Astrocyte (in vitro differentiated cells and primary cell): ENCODE measurements around the gene CSMD2. TPM values are rescaled to one million over a fixed set of nuclear protein-coding genes. Genes with fewer than 3 reads are reported as not detected.

Experiments used
- DNase-seq: peaks from one replicate; pipeline ENCODE4 v3.0.0-alpha.2; 2010; ENCODE audit warnings: low read depth
- FAIRE-seq: peaks from 2 replicates; lab custom pipeline; 2011; peaks lifted over from hg19 to GRCh38; lab: Jason Lieb, UNC
- H2AFZ ChIP-seq: 2 replicates; pipeline ENCODE4 v1.6.0; 2012; ENCODE audit warnings: low read depth, low read length, inconsistent platforms
- H3K27ac ChIP-seq: 2 replicates; pipeline ENCODE4 v1.5.1; 2011; ENCODE audit warnings: low read depth, low read length, inconsistent platforms
- H3K27me3 ChIP-seq: 2 replicates; pipeline ENCODE4 v1.6.0; 2011; ENCODE audit warnings: low read length, inconsistent platforms; ENCODE audit not compliant: insufficient read depth
- H3K36me3 ChIP-seq: 2 replicates; pipeline ENCODE4 v1.5.1; 2011; ENCODE audit warnings: low read length, inconsistent platforms; ENCODE audit not compliant: insufficient read depth
- H3K4me1 ChIP-seq: 2 replicates; pipeline ENCODE4 v1.5.1; 2011; ENCODE audit warnings: low read length, inconsistent platforms; ENCODE audit not compliant: insufficient read depth
- H3K4me2 ChIP-seq: 2 replicates; pipeline ENCODE4 v1.6.0; 2012; ENCODE audit warnings: low read length, inconsistent platforms
- H3K4me3 ChIP-seq: 2 replicates; pipeline ENCODE4 v1.5.1; 2011; ENCODE audit warnings: low read depth, mild to moderate bottlenecking, low read length, inconsistent platforms; ENCODE audit not compliant: insufficient read depth
- H3K79me2 ChIP-seq: 2 replicates; pipeline ENCODE4 v1.6.0; 2012; ENCODE audit warnings: mild to moderate bottlenecking, low read length, inconsistent platforms; ENCODE audit not compliant: insufficient read depth
- H3K9ac ChIP-seq: 2 replicates; pipeline ENCODE4 v1.6.0; 2012; ENCODE audit warnings: mild to moderate bottlenecking, low read length, inconsistent platforms
- H3K9me3 ChIP-seq: 2 replicates; pipeline ENCODE4 v1.5.1; 2012; ENCODE audit warnings: low read depth, mild to moderate bottlenecking, low read length, inconsistent platforms; ENCODE audit not compliant: insufficient read depth
- H4K20me1 ChIP-seq: 2 replicates; pipeline ENCODE4 v1.6.0; 2012; ENCODE audit warnings: low read length, inconsistent platforms; ENCODE audit not compliant: insufficient read depth
- H3K27ac Mint-ChIP-seq: one replicate; pipeline ENCODE4 v1.8.0; 2021; ENCODE audit warnings: mild to moderate bottlenecking, mixed read lengths; ENCODE audit not compliant: unreplicated experiment
- H3K27me3 Mint-ChIP-seq: one replicate; pipeline ENCODE4 v1.8.0; 2021; ENCODE audit warnings: low read depth, mixed read lengths; ENCODE audit not compliant: unreplicated experiment
- H3K36me3 Mint-ChIP-seq: one replicate; pipeline ENCODE4 v1.8.0; 2021; ENCODE audit warnings: low read depth, mixed read lengths; ENCODE audit not compliant: unreplicated experiment
- H3K4me1 Mint-ChIP-seq: one replicate; pipeline ENCODE4 v1.8.0; 2021; ENCODE audit warnings: low read depth, mixed read lengths; ENCODE audit not compliant: unreplicated experiment
- H3K4me3 Mint-ChIP-seq: one replicate; pipeline ENCODE4 v1.8.0; 2021; ENCODE audit warnings: mild to moderate bottlenecking, moderate library complexity, mixed read lengths; ENCODE audit not compliant: unreplicated experiment
- H3K9me3 Mint-ChIP-seq: one replicate; pipeline ENCODE4 v1.8.0; 2021; ENCODE audit warnings: mild to moderate bottlenecking, mixed read lengths; ENCODE audit not compliant: unreplicated experiment
- EZH2 ChIP-seq: IDR thresholded peaks from 2 replicates; pipeline ENCODE4 v1.6.1; 2012; ENCODE audit warnings: mild to moderate bottlenecking, low read length, inconsistent platforms; ENCODE audit not compliant: insufficient read depth
- total RNA-seq: library from RNA; stranded (reverse); gene quantifications from 2 replicates; pipeline ENCODE4 v1.2.1, GENCODE V29; 2021
- TF ChIP-seq, protein P1 (sequence below): IDR thresholded peaks from 2 replicates; pipeline ENCODE4 v1.5.1; 2011; ENCODE audit warnings: low read depth, mild to moderate bottlenecking, inconsistent platforms, low read length, moderate library complexity; ENCODE audit not compliant: insufficient read depth

CSMD2 gene
- total RNA-seq, 1 donor from 2014 or later: 11.1 TPM

DNA sequence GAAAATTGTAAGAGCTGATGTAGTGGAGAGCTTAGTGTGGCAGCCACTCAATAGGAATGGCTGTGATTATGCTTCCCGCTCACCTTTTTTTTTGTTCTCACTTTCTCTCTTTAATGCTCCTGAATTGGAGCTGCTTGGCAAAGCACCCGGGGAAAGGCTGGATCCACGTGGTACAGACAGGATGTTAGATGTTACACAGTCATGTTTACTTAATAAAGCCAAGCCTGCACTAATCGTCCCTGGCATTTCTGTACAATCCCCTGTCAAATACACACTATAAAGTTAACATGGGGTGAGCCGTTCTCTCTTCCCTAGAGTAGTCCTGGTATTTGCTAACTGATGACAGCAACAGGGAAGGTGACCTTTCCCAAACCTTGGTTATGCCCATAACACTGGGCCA is 504.8 kb downstream of the CSMD2 start:
- no peak overlapping the region for H3K4me3 Mint-ChIP-seq
- H3K4me1 ChIP-seq: no peaks in the 10 kb centered on the region
- H3K27me3 Mint-ChIP-seq: peaks cover 4% of the 10 kb centered on the region
- TF ChIP-seq EZH2: no peak
- TF ChIP-seq, protein P1, sequence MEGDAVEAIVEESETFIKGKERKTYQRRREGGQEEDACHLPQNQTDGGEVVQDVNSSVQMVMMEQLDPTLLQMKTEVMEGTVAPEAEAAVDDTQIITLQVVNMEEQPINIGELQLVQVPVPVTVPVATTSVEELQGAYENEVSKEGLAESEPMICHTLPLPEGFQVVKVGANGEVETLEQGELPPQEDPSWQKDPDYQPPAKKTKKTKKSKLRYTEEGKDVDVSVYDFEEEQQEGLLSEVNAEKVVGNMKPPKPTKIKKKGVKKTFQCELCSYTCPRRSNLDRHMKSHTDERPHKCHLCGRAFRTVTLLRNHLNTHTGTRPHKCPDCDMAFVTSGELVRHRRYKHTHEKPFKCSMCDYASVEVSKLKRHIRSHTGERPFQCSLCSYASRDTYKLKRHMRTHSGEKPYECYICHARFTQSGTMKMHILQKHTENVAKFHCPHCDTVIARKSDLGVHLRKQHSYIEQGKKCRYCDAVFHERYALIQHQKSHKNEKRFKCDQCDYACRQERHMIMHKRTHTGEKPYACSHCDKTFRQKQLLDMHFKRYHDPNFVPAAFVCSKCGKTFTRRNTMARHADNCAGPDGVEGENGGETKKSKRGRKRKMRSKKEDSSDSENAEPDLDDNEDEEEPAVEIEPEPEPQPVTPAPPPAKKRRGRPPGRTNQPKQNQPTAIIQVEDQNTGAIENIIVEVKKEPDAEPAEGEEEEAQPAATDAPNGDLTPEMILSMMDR: no peak
- no peaks in the 10 kb centered on the region for H4K20me1 ChIP-seq
- FAIRE-seq (no peak), DNase-seq (no peak)
- H3K36me3 Mint-ChIP-seq: peaks cover 19% of the 10 kb centered on the region
- H3K79me2 ChIP-seq: no peaks in the 10 kb centered on the region
- H3K36me3 ChIP-seq: peaks cover 4% of the 10 kb centered on the region
- H3K4me2 ChIP-seq: no peak overlapping the region
- H3K4me1 Mint-ChIP-seq: no peaks in the 10 kb centered on the region
- H3K27ac ChIP-seq: no peak overlapping the region
- no peak overlapping the region for H3K27ac Mint-ChIP-seq
- H3K27me3 ChIP-seq: no peaks in the 10 kb centered on the region
- no peaks in the 10 kb centered on the region for H3K9me3 Mint-ChIP-seq
- H3K4me3 ChIP-seq: no peak overlapping the region
- H3K9ac ChIP-seq: no peak overlapping the region
- no peaks in the 10 kb centered on the region for H3K9me3 ChIP-seq
- no peak overlapping the region for H2AFZ ChIP-seq

GRCh38 chr1:33659641-33660040 is 505.4 kb downstream of the CSMD2 start:
- peaks cover 4% of the 10 kb centered on the region for H3K27me3 Mint-ChIP-seq
- no peak overlapping the region for H3K27ac Mint-ChIP-seq
- Histone ChIP-seq H3K9me3 (no peaks in the 10 kb centered on the region), H3K4me1 (no peaks in the 10 kb centered on the region), H3K79me2 (no peaks in the 10 kb centered on the region), H3K4me2 (no peak overlapping the region), H2AFZ (no peak overlapping the region), H3K4me3 (no peak overlapping the region), H3K27ac (no peak overlapping the region), H3K27me3 (no peaks in the 10 kb centered on the region), H3K36me3 (peaks cover 4% of the 10 kb centered on the region), H3K9ac (no peak overlapping the region), H4K20me1 (no peaks in the 10 kb centered on the region)
- H3K4me1 Mint-ChIP-seq: no peaks in the 10 kb centered on the region
- FAIRE-seq (no peak), DNase-seq (no peak)
- no peaks in the 10 kb centered on the region for H3K9me3 Mint-ChIP-seq
- peaks cover 19% of the 10 kb centered on the region for H3K36me3 Mint-ChIP-seq
- no peak overlapping the region for H3K4me3 Mint-ChIP-seq
- TF ChIP-seq EZH2: no peak
- TF ChIP-seq, protein P1: no peak

DNA sequence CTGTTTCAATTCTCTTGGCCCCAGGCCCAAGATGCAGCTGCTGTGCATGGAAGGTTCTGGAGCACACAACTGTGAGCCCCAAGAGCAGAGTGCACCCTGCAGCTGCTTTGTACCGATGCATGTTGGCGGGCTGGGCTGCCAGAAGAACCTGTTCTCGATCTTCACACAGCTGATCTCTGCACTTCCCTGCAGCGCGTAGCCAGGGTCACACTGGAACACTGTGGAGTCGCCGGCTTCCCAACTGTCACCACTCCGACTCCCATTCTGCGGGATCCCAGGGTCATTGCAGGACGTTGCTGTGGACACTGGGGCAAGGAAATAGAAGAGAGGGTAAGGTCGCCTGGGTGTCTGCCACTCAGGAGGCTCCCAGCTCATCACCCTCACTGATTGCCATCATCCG is 507.2 kb downstream of the CSMD2 start:
- Mint-ChIP-seq H3K27me3 (peaks cover 4% of the 10 kb centered on the region), H3K4me1 (no peaks in the 10 kb centered on the region), H3K9me3 (peaks cover 3% of the 10 kb centered on the region), H3K4me3 (no peak overlapping the region), H3K27ac (no peak overlapping the region), H3K36me3 (peaks cover 19% of the 10 kb centered on the region)
- no peaks in the 10 kb centered on the region for H3K9me3 ChIP-seq
- peaks cover 4% of the 10 kb centered on the region for H3K36me3 ChIP-seq
- no peak overlapping the region for H2AFZ ChIP-seq
- no peaks in the 10 kb centered on the region for H3K79me2 ChIP-seq
- no peak for DNase-seq
- H3K4me1 ChIP-seq: no peaks in the 10 kb centered on the region
- H3K4me3 ChIP-seq: no peak overlapping the region
- H3K27ac ChIP-seq: no peak overlapping the region
- no peak for TF ChIP-seq EZH2
- TF ChIP-seq, protein P1: no peak
- H4K20me1 ChIP-seq: no peaks in the 10 kb centered on the region
- no peak overlapping the region for H3K9ac ChIP-seq
- H3K27me3 ChIP-seq: no peaks in the 10 kb centered on the region
- FAIRE-seq: no peak
- H3K4me2 ChIP-seq: no peak overlapping the region
